Endometrial microvascular endothelial cells (primary cell): ENCODE results near the gene CPT1B. TPM values are rescaled to one million over a fixed set of nuclear protein-coding genes. Genes with fewer than 3 reads are reported as not detected.
"Not testable (repeated sequence)": the region's sequence is repeated elsewhere in the genome, so short reads cannot be mapped to it uniquely, and the experiment has no call there.

Source experiments
- in situ Hi-C: cut with HindIII; loops from 2 replicates; pipeline ENCODE4 v1.10.0; 2017; ENCODE audit warnings: low sequenced_read_pairs, low pct_unique_long_range_greater_than_20kb; ENCODE audit errors: inconsistent ontology term
- total RNA-seq: library from RNA; depleted of rRNA; stranded (reverse); fragments of >200 nt; gene quantifications from one replicate; pipeline ENCODE4 v1.2.3, GENCODE V29; 2015; ENCODE audit errors: inconsistent ontology term

The CPT1B gene
- total RNA-seq, 1 donor from 2014 or later = 3.2 TPM

GRCh38 chr22:50553310-50553709 lies 24.9 kb downstream of the CPT1B start:
- in situ Hi-C loops = no loop called here

- in situ Hi-C loops = no loop called here
These were observed 27.0 kb downstream of the CPT1B start for GRCh38 chr22:50551160-50551752.

- in situ Hi-C loops = no loop called here
These were observed 27.8 kb downstream of the CPT1B start for GRCh38 chr22:50550395-50550794.

GRCh38 chr22:50548921-50549790 lies 29.1 kb downstream of the CPT1B start:
- in situ Hi-C loops = no loop called here

GRCh38 chr22:50548040-50548920 lies 29.9 kb downstream of the CPT1B start:
- in situ Hi-C loops = no loop called here

GRCh38 chr22:50547263-50547985 lies 30.8 kb downstream of the CPT1B start:
- in situ Hi-C loops = no loop called here

GRCh38 chr22:50546326-50547262 lies 31.6 kb downstream of the CPT1B start:
- in situ Hi-C loops = no loop called here

- in situ Hi-C loops = no loop called here
These were observed 32.5 kb downstream of the CPT1B start, which contains the start of gene KLHDC7B for GRCh38 chr22:50545522-50546325. KLHDC7B (plus strand) TSS chr22:50545899; CDS start chr22:50546244, 345 bp downstream.

GRCh38 chr22:50544746-50545253 lies 33.4 kb downstream of the CPT1B start:
- in situ Hi-C loops = no loop called here

GRCh38 chr22:50544078-50544745 lies 34.0 kb downstream of the CPT1B start:
- in situ Hi-C loops = no loop called here

- in situ Hi-C loops = no loop called here
These were observed 35.8 kb downstream of the CPT1B start for GRCh38 chr22:50542416-50542927.

- in situ Hi-C loops = not testable (repeated sequence)
These were observed 36.6 kb downstream of the CPT1B start for GRCh38 chr22:50541667-50542026.

GRCh38 chr22:50540381-50540780 lies 37.8 kb downstream of the CPT1B start:
- in situ Hi-C loops = no loop called here

GRCh38 chr22:50537765-50538164 lies 40.5 kb downstream of the CPT1B start:
- in situ Hi-C loops = no loop called here

GRCh38 chr22:50536226-50536625 lies 42.0 kb downstream of the CPT1B start:
- in situ Hi-C loops = no loop called here

- in situ Hi-C loops = no loop called here
These were observed 43.1 kb downstream of the CPT1B start for GRCh38 chr22:50535113-50535512.
